Stimulated activated CD4-positive, alpha-beta T cell treated with anti-CD3 and anti-CD28 coated beads, Interleukin-4, amount 100 ng/mL, for 4 hours (primary cell): ENCODE results near the gene CD86.

Experiments used
- DNase-seq, 2 experiments: peaks; one replicate each; pipeline ENCODE4 v3.0.0-alpha.2; 2020

CD86 gene

GRCh38 chr3:122092460-122093165 lies 37.5 kb downstream of the CD86 start:
- DNase-seq: peak; percentile 25 to 29

GRCh38 chr3:122094125-122094524 lies 39.0 kb downstream of the CD86 start:
- DNase-seq: no peak

GRCh38 chr3:122094693-122095092 lies 39.5 kb downstream of the CD86 start:
- no peak for DNase-seq

- no peak for DNase-seq
Measured at GRCh38 chr3:122097141-122097540, 42.0 kb downstream of the CD86 start.

GRCh38 chr3:122098611-122099010 lies 43.4 kb downstream of the CD86 start:
- DNase-seq: no peak

GRCh38 chr3:122099255-122099654 lies 44.1 kb downstream of the CD86 start:
- DNase-seq: no peak

- no peak for DNase-seq
Measured at GRCh38 chr3:122100083-122100482, 44.9 kb downstream of the CD86 start.

GRCh38 chr3:122100591-122101463 lies 45.7 kb downstream of the CD86 start:
- DNase-seq: no peak

GRCh38 chr3:122101646-122102045 lies 46.5 kb downstream of the CD86 start:
- DNase-seq: no peak

GRCh38 chr3:122102191-122102935 lies 47.2 kb downstream of the CD86 start:
- peak in 1 of 2 experiments; percentile 17 for DNase-seq

GRCh38 chr3:122103821-122104514 lies 48.8 kb downstream of the CD86 start:
- DNase-seq: no peak

- DNase-seq: no peak
Measured at GRCh38 chr3:122104515-122105194, 49.5 kb downstream of the CD86 start.

- DNase-seq: no peak
Measured at GRCh38 chr3:122105626-122106025, 50.5 kb downstream of the CD86 start.

GRCh38 chr3:122107171-122107570 lies 52.0 kb downstream of the CD86 start:
- no peak for DNase-seq

- DNase-seq: no peak
Measured at GRCh38 chr3:122111974-122112373, 56.8 kb downstream of the CD86 start.

GRCh38 chr3:122112754-122113153 lies 57.6 kb downstream of the CD86 start:
- no peak for DNase-seq

GRCh38 chr3:122123850-122124249 lies 68.7 kb downstream of the CD86 start:
- DNase-seq: no peak

- DNase-seq: no peak
Measured at GRCh38 chr3:122132949-122133540, 77.9 kb downstream of the CD86 start.

GRCh38 chr3:122146466-122146865 lies 91.3 kb downstream of the CD86 start:
- DNase-seq: peak; percentile 12 to 27

GRCh38 chr3:122148941-122149627 lies 93.9 kb downstream of the CD86 start:
- DNase-seq: no peak

- DNase-seq: no peak
Measured at GRCh38 chr3:122151480-122151879, 96.3 kb downstream of the CD86 start.
